Peyer's patch (tissue), 4 donors: Measurements from ENCODE around the gene ACADVL.

ENCODE experiments used
- CTCF ChIP-seq, 6 experiments: fragments of 450-650 bp in 4 of 6; fragments of 200-600 bp in 2 of 6; sonication (generic) in 1 of 6; IDR thresholded peaks; one replicate each; pipeline ENCODE4 v1.5.1; 2017 to 2019; ENCODE audit warnings: antibody characterized with exemption in 6 of 6, mild to moderate bottlenecking in 3 of 6, moderate library complexity in 1 of 6
- POLR2A ChIP-seq, 2 donors: fragments of 450-650 bp; IDR thresholded peaks; one replicate each; pipeline ENCODE4 v1.5.1; 2017; ENCODE audit warnings: antibody characterized with exemption in 2 of 2, mild to moderate bottlenecking in 2 of 2, moderate library complexity in 2 of 2

GRCh38 chr17:7196651-7197401, 22.9 kb upstream of the ACADVL start:
- TF ChIP-seq CTCF (IDR thresholded peaks at IDR 0.05) = no peak
- no peak for TF ChIP-seq POLR2A (IDR thresholded peaks at IDR 0.05)
